ENCODE results near the gene RABL6. TPM values are rescaled to one million over a fixed set of nuclear protein-coding genes. Genes with fewer than 3 reads are reported as not detected.
"Not testable (repeated sequence)": the region's sequence is repeated elsewhere in the genome, so short reads cannot be mapped to it uniquely, and the experiment has no call there.

RABL6 gene
- total and polyA plus RNA-seq, 2 of the 4 experiments (the other 2 are of a cell fraction): 37.1 to 47.5 TPM

- BruUV-seq (replicated peaks); H4K8ac ChIP-seq (ENCODE audit: low read depth in 2 of 2, low read length in 2 of 2); H3K56ac ChIP-seq (ENCODE audit: extremely low read depth, insufficient read depth, low read length); H2BK20ac ChIP-seq (ENCODE audit: low read depth, low read length); H3K14ac ChIP-seq (replicated peaks; ENCODE audit: low read depth, low read length); H2AK5ac ChIP-seq (ENCODE audit: low read depth, low read length); H3K27ac ChIP-seq (ENCODE audit: insufficient read depth, low read length); intact Hi-C loops (cut with micrococcal nuclease); H3K4me3 ChIP-seq (ENCODE audit: insufficient read depth, low read depth, low read length); H3K18ac ChIP-seq (ENCODE audit: low read depth, low read length); H3K9me3 ChIP-seq (ENCODE audit: control insufficient read depth, insufficient read depth, low read length); H2BK5ac ChIP-seq (ENCODE audit: low read depth, low read length, poor library complexity, severe bottlenecking); H4K20me1 ChIP-seq (ENCODE audit: insufficient read depth, low read length); H3K4me2 ChIP-seq (ENCODE audit: low read depth, low read length); CTCF ChIA-PET; H2BK120ac ChIP-seq (ENCODE audit: low read depth, low read length); H3K23ac ChIP-seq (ENCODE audit: low read depth, low read length); in situ Hi-C loops (cut with MboI; ENCODE audit: low sequenced_read_pairs); H4K5ac ChIP-seq (ENCODE audit: low read depth, low read length); DNase-seq; H3K36me3 ChIP-seq (ENCODE audit: control insufficient read depth, insufficient read depth, low read length); H4K91ac ChIP-seq (ENCODE audit: insufficient read depth, low read depth, low read length); H2AK9ac ChIP-seq (replicated peaks; ENCODE audit: low read depth, low read length, poor library complexity); ATAC-seq (ENCODE audit: low read depth); dilution Hi-C loops (cut with HindIII; ENCODE audit: low sequenced_read_pairs, unreplicated experiment); POLR2A ChIA-PET (ENCODE audit: unreplicated experiment); H3K9me1 ChIP-seq (ENCODE audit: insufficient read depth, low read length); H2AFZ ChIP-seq (replicated peaks; ENCODE audit: low read length, poor library complexity); H3K4ac ChIP-seq (ENCODE audit: low read depth, low read length); H3K9ac ChIP-seq (ENCODE audit: low read depth, low read length); H2BK15ac ChIP-seq (ENCODE audit: low read depth, low read length): not testable (repeated sequence)
- Histone ChIP-seq H3K79me1 (ENCODE audit: low read depth in 1 of 2, low read length in 2 of 2) (peaks cover 6 to 11% of the 10 kb centered on the region in 2 experiments; a peak in 3 of 4 replicates), H3K27me3 (ENCODE audit: control insufficient read depth, insufficient read depth, low read length) (peaks cover 33% of the 10 kb centered on the region), H3K4me1 (ENCODE audit: control insufficient read depth, insufficient read depth, low read length) (peaks cover 13% of the 10 kb centered on the region)
- 83% methylated on average over 2 of the region's 9 CpGs; no CpG with 5 or more reads in 1 of the 2 experiments for WGBS, 2 experiments (ENCODE audit: extremely low coverage in 2 of 2, insufficient read length in 1 of 2)
These were observed 4.7 kb upstream of the RABL6 start for GRCh38 chr9:136803009-136803550.

Measured in IMR-90 (cell line).